HCT116 (cell line): ENCODE data around the gene SCYGR3.
"Not testable (repeated sequence)": the region's sequence is repeated elsewhere in the genome, so short reads cannot be mapped to it uniquely, and the experiment has no call there.

Experiments used
- CTCF ChIP-seq, 3 experiments: fragments of 200-600 bp in 1 of 3; sonication (generic) in 1 of 3; IDR thresholded peaks in 2 of 3; conservative IDR thresholded peaks in 1 of 3; 2 replicates each; pipeline ENCODE4 v1.5.1; 2012 to 2017; ENCODE audit warnings: low read depth in 2 of 3, low read length in 2 of 3, antibody characterized with exemption in 1 of 3, borderline replicate concordance in 1 of 3, control low read depth in 1 of 3, mild to moderate bottlenecking in 1 of 3, mixed read lengths in 1 of 3, mixed run types in 1 of 3, moderate library complexity in 1 of 3; ENCODE audit not compliant: insufficient read depth in 1 of 3
- EZH2 ChIP-seq: fragments of 200-600 bp; sonication (generic); IDR thresholded peaks from 2 replicates; pipeline ENCODE4 v1.6.1; 2017; ENCODE audit warnings: antibody characterized with exemption, mixed run types
- JUND ChIP-seq: IDR thresholded peaks from 2 replicates; pipeline ENCODE4 v1.6.1; 2012
- POLR2A ChIP-seq: IDR thresholded peaks from 2 replicates; pipeline ENCODE4 v1.7.0; 2011; ENCODE audit warnings: borderline replicate concordance; ENCODE audit not compliant: insufficient read depth, insufficient read length; ENCODE audit errors: extremely low read depth
- POLR2AphosphoS5 ChIP-seq: IDR thresholded peaks from 2 replicates; pipeline ENCODE4 v1.6.1; 2011; ENCODE audit warnings: mild to moderate bottlenecking, low read depth, low read length, moderate library complexity

- TF ChIP-seq CTCF (IDR thresholded peaks at IDR 0.05 in 2 of 3, conservative IDR thresholded peaks at IDR 0.05 in 1 of 3; ENCODE audit: borderline replicate concordance in 1 of 3, insufficient read depth in 1 of 3, low read depth in 2 of 3, low read length in 2 of 3); POLR2A; EZH2; POLR2AphosphoS5; JUND: not testable (repeated sequence)
Measured at GRCh38 chr2:227598835-227599503, 15.7 kb downstream of the SCYGR3 start, which contains the start of gene SCYGR2.
